HG02759 (cell line): ENCODE results near the gene TAMALIN.
A peak's percentile ranks its signal among the peaks of the same experiment; 100 is the strongest.

Source experiments
- ATAC-seq: cut with Tn5 transposase; IDR thresholded peaks from one replicate; pipeline ENCODE4 v1.9.1; 2021; ENCODE audit warnings: mild to moderate bottlenecking, moderate library complexity; ENCODE audit not compliant: unreplicated experiment

Gene TAMALIN

DNA sequence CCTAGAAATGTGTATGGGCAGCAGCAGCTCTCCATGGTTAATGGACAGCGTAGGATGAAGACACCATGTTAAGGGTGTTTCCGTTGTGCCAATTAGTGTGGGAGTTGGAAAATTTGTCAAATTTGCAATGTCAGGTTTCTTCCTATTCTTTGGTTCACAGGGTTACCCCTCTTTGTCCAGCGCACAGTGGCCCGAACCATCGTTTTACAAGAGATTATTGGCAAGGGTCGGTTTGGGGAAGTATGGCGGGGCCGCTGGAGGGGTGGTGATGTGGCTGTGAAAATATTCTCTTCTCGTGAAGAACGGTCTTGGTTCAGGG, 26.0 kb upstream of the TAMALIN start:
- no peak for ATAC-seq

DNA sequence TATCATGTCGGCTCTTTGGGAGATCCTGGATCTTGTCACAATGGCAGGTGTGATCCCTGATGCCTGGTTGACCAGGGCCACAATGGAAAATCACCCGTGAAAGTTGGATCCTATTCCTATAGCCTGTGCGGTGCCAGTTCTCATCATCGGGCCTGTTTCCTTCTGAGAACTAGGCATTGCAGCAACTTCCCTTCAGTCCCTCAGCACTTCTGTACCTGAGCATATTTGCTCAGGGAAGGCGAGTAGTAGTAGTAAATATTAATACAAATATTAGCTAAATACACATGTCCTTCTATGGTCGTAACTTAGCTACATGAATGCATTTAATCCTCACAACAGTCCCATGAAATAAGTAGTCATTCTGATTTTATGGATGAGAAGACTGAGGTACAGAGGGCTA, 22.1 kb upstream of the TAMALIN start:
- ATAC-seq, result no peak

- ATAC-seq, result no peak
These were observed 21.5 kb upstream of the TAMALIN start for GRCh38 chr12:51985154-51985835.

DNA sequence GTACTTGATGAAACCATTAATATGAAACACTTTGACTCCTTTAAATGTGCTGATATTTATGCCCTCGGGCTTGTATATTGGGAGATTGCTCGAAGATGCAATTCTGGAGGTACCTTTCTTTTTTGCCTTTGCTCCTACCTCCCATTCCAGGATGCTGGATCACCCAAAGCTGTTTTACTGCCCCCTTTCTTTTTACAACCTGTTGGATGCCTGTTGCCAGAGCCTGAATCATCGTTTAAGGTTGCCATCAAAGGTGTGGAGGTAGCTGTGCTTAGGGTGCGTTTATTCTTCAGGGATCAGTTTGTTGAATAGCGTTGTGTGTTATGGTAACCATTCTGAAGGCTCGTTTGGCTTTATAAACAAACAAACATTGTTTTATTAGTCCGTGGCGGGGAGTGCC, 19.9 kb upstream of the TAMALIN start:
- ATAC-seq, result no peak

- no peak for ATAC-seq
These were observed 14.5 kb upstream of the TAMALIN start for GRCh38 chr12:51992246-51992645.

DNA sequence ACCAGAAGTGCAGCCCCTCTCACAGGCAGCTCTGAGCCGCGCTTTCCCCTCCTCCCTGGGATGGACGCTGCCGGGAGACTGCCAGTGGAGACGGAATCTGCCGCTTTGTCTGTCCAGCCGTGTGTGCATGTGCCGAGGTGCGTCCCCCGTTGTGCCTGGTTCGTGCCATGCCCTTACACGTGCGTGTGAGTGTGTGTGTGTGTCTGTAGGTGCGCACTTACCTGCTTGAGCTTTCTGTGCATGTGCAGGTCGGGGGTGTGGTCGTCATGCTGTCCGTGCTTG, 12.3 kb upstream of the TAMALIN start:
- no peak for ATAC-seq

DNA sequence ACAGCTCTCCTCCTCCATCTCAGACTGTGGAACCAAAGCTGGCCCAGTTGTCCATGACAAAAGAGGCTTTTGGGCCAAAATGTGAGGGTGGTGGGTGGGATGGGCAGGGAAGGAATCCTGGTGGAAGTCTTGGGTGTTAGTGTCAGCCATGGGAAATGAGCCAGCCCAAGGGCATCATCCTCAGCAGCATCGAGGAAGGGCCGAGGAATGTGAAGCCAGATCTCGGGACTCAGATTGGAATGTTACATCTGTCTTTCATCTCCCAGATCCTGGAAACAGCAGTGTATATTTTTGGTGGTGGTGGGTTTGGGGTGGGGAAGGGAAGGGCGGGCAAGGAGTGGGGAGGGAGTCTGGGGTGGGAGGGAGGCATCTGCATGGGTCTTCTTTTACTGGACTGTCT, 11.8 kb upstream of the TAMALIN start:
- no peak for ATAC-seq

GRCh38 chr12:51997136-51997535, 9.6 kb upstream of the TAMALIN start:
- ATAC-seq, result no peak

GRCh38 chr12:52003016-52003550, 3.7 kb upstream of the TAMALIN start:
- no peak for ATAC-seq

- ATAC-seq, result no peak
These were observed 3.2 kb upstream of the TAMALIN start for GRCh38 chr12:52003591-52003990.

DNA sequence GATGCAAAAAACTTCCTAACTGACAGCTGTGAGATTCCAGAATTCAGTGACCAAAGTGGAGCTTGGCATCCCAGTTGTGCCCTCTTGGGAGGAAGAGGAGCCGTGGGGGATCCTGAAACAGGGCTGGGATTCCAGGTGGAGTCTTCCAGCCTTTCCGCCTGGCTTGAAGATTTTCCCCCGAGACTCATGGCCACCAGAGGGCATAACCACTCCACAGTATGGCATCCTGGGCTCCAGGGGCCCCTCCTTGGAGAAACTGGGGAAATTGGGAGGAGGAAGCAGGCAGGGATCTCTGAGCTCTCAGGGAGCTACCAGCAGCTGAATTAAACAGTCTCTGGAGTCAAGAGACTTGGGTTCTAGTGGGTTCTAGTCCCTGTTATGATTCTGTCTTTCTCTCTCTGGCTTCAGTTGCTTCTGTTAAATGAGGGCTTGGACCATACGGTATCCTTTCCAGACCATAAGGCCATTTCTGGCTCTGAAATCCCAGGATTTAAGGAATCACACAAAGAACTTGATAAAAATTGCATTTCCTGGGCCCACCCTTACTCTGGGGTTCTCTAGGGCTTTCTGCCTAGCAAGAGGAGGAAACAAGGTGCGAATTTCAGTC, 2.6 kb upstream of the TAMALIN start:
- ATAC-seq, result no peak

GRCh38 chr12:52005218-52005902, 1.4 kb upstream of the TAMALIN start:
- ATAC-seq, result no peak

DNA sequence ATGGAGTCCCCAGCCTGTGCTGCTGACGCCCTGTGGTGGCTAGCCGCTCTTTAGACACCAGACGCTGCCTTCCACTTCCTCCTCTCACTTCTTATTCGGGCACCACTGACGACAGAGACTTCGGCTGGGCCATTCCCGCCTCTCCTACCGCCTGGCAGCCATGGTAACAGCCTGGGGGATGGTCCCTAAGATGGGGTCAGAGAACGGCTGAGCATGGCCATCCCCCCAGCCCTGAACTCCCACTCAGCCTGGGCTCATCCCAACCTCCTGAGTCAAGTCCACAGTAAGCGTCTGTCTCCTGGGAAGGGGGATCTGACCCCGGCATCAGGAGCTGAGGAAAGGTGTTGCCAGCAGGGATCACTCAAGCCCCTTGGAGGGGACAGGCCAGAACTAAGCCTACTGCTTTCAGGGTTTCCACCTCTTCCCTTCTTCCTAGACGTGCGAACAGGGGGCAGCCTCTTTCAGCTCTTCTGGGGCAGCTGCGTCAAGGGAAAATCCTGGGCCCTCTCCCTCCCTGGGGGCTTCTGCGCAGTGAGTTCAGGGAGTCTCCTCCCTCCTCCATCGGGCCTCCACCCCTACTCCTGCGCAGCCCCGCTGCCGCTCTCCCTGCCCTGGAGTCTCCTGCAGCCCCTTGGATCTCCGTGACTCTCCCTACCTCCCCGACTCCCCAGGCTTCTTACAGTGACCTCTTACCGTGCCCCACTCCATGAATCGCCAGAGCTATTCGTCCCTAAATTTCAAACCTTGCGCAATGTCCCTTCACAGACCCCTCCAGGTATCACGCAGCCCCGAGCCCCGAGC, 643 bp upstream of the TAMALIN start:
- peak; percentile 72 for ATAC-seq

DNA sequence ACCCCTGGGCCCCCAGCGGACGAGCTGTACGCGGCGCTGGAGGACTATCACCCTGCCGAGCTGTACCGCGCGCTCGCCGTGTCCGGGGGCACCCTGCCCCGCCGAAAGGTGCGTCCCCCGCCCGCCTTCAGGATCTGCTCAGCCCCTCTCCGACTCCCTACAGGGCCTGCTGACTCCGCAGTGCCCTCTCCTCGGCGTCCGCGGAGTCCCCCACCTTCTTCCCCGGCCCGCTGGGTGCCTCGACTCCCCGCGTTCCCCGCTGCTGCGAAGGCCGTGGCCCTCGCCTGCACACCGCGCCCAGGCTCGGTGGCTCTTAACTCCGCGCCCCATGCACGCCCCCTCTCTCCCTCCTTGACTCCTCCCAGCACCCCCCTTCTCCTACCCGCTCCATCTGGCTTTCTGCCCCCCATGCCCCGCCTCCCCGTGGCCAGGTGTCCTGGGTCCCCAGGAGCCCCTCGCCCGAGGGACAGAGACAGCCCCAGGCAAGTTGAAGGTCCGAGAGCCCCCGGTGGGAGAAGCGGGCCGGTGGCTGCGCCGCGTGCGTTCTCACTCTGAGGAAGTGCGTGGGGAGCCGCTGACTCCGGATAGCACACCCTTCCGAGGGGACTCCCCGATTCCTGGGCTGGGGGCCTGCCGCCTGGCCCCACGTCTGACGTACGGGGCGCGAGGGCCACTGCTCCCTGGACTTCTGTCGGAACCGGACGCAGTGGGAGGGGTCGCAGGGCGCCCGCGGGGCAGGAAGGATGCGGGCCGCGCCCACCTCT, 594 bp downstream of the TAMALIN start:
- ATAC-seq, result peak; percentile 23

- no peak for ATAC-seq
These were observed 1.3 kb downstream of the TAMALIN start for GRCh38 chr12:52007982-52008510.

- ATAC-seq, result no peak
These were observed 2.5 kb downstream of the TAMALIN start for GRCh38 chr12:52009081-52009751.

DNA sequence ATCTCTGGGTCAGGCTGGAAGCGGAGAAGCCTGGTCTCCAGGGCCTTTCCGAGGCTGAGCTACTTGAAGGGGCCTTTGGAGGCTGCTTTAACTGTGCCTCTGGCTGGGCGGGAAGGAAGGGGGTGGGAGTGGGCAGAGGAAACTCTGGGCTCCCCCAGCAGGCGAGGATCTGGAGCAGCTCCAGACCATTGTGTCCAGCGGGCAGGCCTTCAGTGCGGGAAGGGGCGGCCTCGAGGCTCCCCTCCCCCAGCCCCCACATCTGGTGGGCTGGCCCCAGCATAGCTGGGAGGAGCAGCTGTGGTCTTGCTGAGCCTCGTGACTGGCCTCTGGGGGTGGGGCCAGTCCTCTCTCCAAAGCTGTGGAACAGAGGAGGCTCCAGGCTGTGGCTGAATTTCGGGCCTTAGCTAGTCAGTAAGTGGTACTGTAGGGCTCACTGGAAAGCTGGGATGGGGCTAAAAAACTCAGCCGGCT, 3.4 kb downstream of the TAMALIN start:
- ATAC-seq, result no peak

DNA sequence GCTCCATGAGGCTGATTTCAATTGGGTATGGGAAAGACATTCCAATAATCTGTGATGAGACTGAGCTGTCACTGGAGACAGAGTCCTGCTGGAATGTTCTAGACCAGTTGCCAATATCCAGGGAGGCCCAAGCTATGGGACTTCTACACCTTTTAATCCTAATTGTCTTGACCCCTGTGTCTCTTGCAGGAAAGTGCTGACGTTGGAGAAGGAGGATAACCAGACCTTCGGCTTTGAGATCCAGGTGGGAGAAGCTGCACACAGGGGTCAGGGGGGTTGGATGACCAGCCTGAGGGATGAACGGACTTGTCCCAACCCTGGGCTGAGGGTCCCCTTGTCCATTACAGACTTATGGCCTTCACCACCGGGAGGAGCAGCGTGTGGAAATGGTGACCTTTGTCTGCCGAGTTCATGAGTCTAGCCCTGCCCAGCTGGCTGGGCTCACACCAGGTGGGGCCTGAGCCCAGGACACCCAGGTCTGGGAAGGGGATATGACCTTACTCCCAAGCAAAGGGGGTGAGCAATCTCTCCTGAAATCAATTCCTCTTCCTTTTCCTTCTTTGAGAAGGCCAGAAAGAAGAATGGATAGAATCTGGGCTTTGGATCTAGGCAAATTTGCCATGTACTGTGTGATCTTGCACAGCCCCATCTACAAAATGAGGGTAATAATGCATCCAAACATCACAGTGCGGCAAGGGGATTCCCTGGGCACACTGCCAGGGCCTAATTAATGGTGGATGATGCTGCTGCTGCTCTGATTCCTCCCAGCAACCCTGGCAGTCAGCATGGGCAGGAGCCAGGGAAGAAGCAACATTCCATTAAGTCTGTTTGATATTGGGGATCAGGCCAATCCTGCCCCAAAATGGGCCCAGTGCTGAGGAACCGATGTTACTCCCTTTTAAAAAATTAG, 4.2 kb downstream of the TAMALIN start:
- ATAC-seq, result no peak
